ENCODE measurements around the gene OXSM. TPM values are rescaled to one million over a fixed set of nuclear protein-coding genes. Genes with fewer than 3 reads are reported as not detected.

OXSM gene
- total and polyA plus RNA-seq, 4 donors: 8.0 to 15.5 (median 10.1) TPM

DNA sequence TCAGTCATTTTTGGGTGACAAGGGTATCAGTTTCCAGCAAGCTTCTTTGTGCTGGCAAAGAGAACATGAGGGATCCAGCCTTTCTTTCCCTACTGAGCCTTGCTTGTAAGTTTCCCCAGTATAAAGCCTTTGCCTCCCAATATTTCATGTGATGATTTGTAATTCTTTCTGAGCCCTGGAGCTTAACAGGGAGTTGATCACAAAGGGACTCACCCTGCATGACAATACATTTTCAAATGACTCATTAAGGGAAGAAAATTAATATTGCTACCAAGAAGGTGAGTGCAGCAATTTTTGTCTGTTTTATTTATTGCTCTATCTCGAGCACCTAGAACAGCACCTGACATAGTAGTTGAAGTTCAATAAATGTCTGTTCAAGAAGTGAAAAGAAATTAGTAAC is 27.7 kb downstream of the OXSM start:
- no peak for ATAC-seq (ENCODE audit: insufficient read depth, low FRiP score)
- 48 to 93% methylated on average over 1 of the region's 1 CpG for WGBS, 2 donors

DNA sequence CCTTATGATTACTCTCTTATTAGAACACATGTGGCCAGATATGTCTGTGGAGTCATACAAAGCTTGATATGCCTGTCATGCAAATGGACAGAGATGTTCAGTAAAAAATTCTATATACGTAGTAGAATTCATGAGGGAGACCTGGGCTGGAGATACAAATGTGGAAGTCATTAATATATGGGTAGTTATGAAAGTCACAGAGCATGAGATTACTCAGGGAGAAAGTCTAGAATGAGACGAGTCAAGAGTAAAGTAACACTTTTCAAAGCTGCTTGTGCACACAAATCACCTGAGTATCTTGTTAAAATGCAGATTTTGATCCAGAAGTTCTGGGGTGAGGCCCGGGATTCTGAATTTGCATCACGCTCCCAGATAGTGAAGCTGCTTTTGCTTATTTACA is 28.4 kb downstream of the OXSM start:
- no peaks in the 10 kb centered on the region for H3K4me1 ChIP-seq (ENCODE audit: control insufficient read depth in 5 of 5, insufficient read depth in 5 of 5, low read length in 5 of 5)
- ATAC-seq (ENCODE audit: insufficient read depth, low FRiP score): no peak
- no peak overlapping the region for H3K4me3 ChIP-seq
- no peak for TF ChIP-seq CTCF (IDR thresholded peaks at IDR 0.05; ENCODE audit: control extremely low read depth, extremely low read depth)
- no peak for DNase-seq
- no peaks in the 10 kb centered on the region for H3K36me3 ChIP-seq (ENCODE audit: control insufficient read depth in 4 of 4, insufficient read depth in 4 of 4, low read length in 4 of 4)
- no peak overlapping the region for H3K9ac ChIP-seq (ENCODE audit: insufficient read depth in 1 of 2, low read length in 2 of 2)
- H3K27me3 ChIP-seq (ENCODE audit: control insufficient read depth in 3 of 3, insufficient read depth in 3 of 3, low read length in 2 of 3): no peaks in the 10 kb centered on the region
- no peak overlapping the region for H3K27ac ChIP-seq (ENCODE audit: low read depth in 1 of 2, low read length in 1 of 2)
- 88 to 95% methylated on average over 4 of the region's 4 CpGs for WGBS, 2 donors
- H3K9me3 ChIP-seq (ENCODE audit: control insufficient read depth in 4 of 4, insufficient read depth in 3 of 4, low read length in 3 of 4): peaks cover 0 to 5% (median 0%) of the 10 kb centered on the region in 4 donors

More for the DNA sequence above, 27.7 kb downstream of the OXSM start:
- peaks cover 0 to 5% (median 0%) of the 10 kb centered on the region in 4 donors for H3K9me3 ChIP-seq (ENCODE audit: control insufficient read depth in 4 of 4, insufficient read depth in 3 of 4, low read length in 3 of 4)
- DNase-seq: no peak
- no peak for TF ChIP-seq CTCF (IDR thresholded peaks at IDR 0.05; ENCODE audit: control extremely low read depth, extremely low read depth)
- H3K4me1 ChIP-seq (ENCODE audit: control insufficient read depth in 5 of 5, insufficient read depth in 5 of 5, low read length in 5 of 5): no peaks in the 10 kb centered on the region
- no peak overlapping the region for H3K9ac ChIP-seq (ENCODE audit: insufficient read depth in 1 of 2, low read length in 2 of 2)
- no peaks in the 10 kb centered on the region for H3K27me3 ChIP-seq (ENCODE audit: control insufficient read depth in 3 of 3, insufficient read depth in 3 of 3, low read length in 2 of 3)
- H3K27ac ChIP-seq (ENCODE audit: low read depth in 1 of 2, low read length in 1 of 2): no peak overlapping the region
- H3K36me3 ChIP-seq (ENCODE audit: control insufficient read depth in 4 of 4, insufficient read depth in 4 of 4, low read length in 4 of 4): no peaks in the 10 kb centered on the region
- H3K4me3 ChIP-seq: no peak overlapping the region

- ATAC-seq (ENCODE audit: insufficient read depth, low FRiP score) (no peak), DNase-seq (peak; percentile 39 to 61 (median 59))
- no peaks in the 10 kb centered on the region for H3K36me3 ChIP-seq (ENCODE audit: control insufficient read depth in 4 of 4, insufficient read depth in 4 of 4, low read length in 4 of 4)
- H3K27ac ChIP-seq (ENCODE audit: low read depth in 1 of 2, low read length in 1 of 2): no peak overlapping the region
- no peak overlapping the region for H3K4me3 ChIP-seq
- H3K27me3 ChIP-seq (ENCODE audit: control insufficient read depth in 3 of 3, insufficient read depth in 3 of 3, low read length in 2 of 3): no peaks in the 10 kb centered on the region
- no peak for TF ChIP-seq CTCF (IDR thresholded peaks at IDR 0.05; ENCODE audit: control extremely low read depth, extremely low read depth)
- no peak overlapping the region for H3K9ac ChIP-seq (ENCODE audit: insufficient read depth in 1 of 2, low read length in 2 of 2)
- H3K9me3 ChIP-seq (ENCODE audit: control insufficient read depth in 4 of 4, insufficient read depth in 3 of 4, low read length in 3 of 4): peaks cover 0 to 4% (median 0%) of the 10 kb centered on the region in 4 donors
- no peaks in the 10 kb centered on the region for H3K4me1 ChIP-seq (ENCODE audit: control insufficient read depth in 5 of 5, insufficient read depth in 5 of 5, low read length in 5 of 5)
These were observed 30.5 kb downstream of the OXSM start for GRCh38 chr3:25820366-25820765.

- ATAC-seq (ENCODE audit: insufficient read depth, low FRiP score) (no peak), DNase-seq (no peak)
- Histone ChIP-seq H3K9me3 (ENCODE audit: control insufficient read depth in 4 of 4, insufficient read depth in 3 of 4, low read length in 3 of 4) (no peaks in the 10 kb centered on the region), H3K4me3 (no peak overlapping the region), H3K27ac (ENCODE audit: low read depth in 1 of 2, low read length in 1 of 2) (no peak overlapping the region), H3K9ac (ENCODE audit: insufficient read depth in 1 of 2, low read length in 2 of 2) (no peak overlapping the region), H3K4me1 (ENCODE audit: control insufficient read depth in 5 of 5, insufficient read depth in 5 of 5, low read length in 5 of 5) (no peaks in the 10 kb centered on the region), H3K36me3 (ENCODE audit: control insufficient read depth in 4 of 4, insufficient read depth in 4 of 4, low read length in 4 of 4) (no peaks in the 10 kb centered on the region), H3K27me3 (ENCODE audit: control insufficient read depth in 3 of 3, insufficient read depth in 3 of 3, low read length in 2 of 3) (no peaks in the 10 kb centered on the region)
- 64 to 84% methylated on average over 4 of the region's 4 CpGs for WGBS, 2 donors
- no peak for TF ChIP-seq CTCF (IDR thresholded peaks at IDR 0.05; ENCODE audit: control extremely low read depth, extremely low read depth)
These were observed 31.1 kb downstream of the OXSM start for GRCh38 chr3:25820816-25821486.

Measured in lung (tissue), 12 donors.